Osteocyte (in vitro differentiated cells): ENCODE results near the gene RHOBTB3. TPM values are rescaled to one million over a fixed set of nuclear protein-coding genes. Genes with fewer than 3 reads are reported as not detected.

Experiments
- DNase-seq: peaks from one replicate; pipeline ENCODE4 v3.0.0; 2021; ENCODE audit warnings: mixed read lengths; ENCODE audit not compliant: unreplicated experiment; ENCODE audit errors: extremely low spot score
- H3K27ac Mint-ChIP-seq: one replicate; pipeline ENCODE4 v1.8.0; 2021; ENCODE audit warnings: mild to moderate bottlenecking, mixed read lengths; ENCODE audit not compliant: unreplicated experiment
- H3K27me3 Mint-ChIP-seq: one replicate; pipeline ENCODE4 v1.8.0; 2021; ENCODE audit warnings: mixed read lengths; ENCODE audit not compliant: unreplicated experiment
- H3K36me3 Mint-ChIP-seq: one replicate; pipeline ENCODE4 v1.8.0; 2021; ENCODE audit warnings: mixed read lengths; ENCODE audit not compliant: unreplicated experiment
- H3K4me1 Mint-ChIP-seq: one replicate; pipeline ENCODE4 v1.8.0; 2021; ENCODE audit warnings: mixed read lengths; ENCODE audit not compliant: unreplicated experiment
- H3K4me3 Mint-ChIP-seq: one replicate; pipeline ENCODE4 v1.8.0; 2021; ENCODE audit warnings: mild to moderate bottlenecking, moderate library complexity, mixed read lengths; ENCODE audit not compliant: unreplicated experiment
- H3K9me3 Mint-ChIP-seq: one replicate; pipeline ENCODE4 v1.8.0; 2021; ENCODE audit warnings: mixed read lengths; ENCODE audit not compliant: unreplicated experiment
- CTCF ChIP-seq: fragments of 200-600 bp; sonication (generic); IDR thresholded peaks from 2 replicates; pipeline ENCODE4 v1.5.0; 2021; ENCODE audit warnings: antibody characterized with exemption, mild to moderate bottlenecking, moderate library complexity
- total RNA-seq: library from RNA; stranded (reverse); gene quantifications from 2 replicates; pipeline ENCODE4 v1.2.1, GENCODE V29; 2021

Gene RHOBTB3
- total RNA-seq, 1 donor from 2014 or later = 190 TPM

GRCh38 chr5:95826949-95827891, 96.1 kb downstream of the RHOBTB3 start:
- H3K4me3 Mint-ChIP-seq = no peak overlapping the region
- no peaks in the 10 kb centered on the region for H3K27me3 Mint-ChIP-seq
- H3K4me1 Mint-ChIP-seq = peaks cover 22% of the 10 kb centered on the region
- H3K36me3 Mint-ChIP-seq = no peaks in the 10 kb centered on the region
- H3K27ac Mint-ChIP-seq = no peak overlapping the region
- no peaks in the 10 kb centered on the region for H3K9me3 Mint-ChIP-seq
- TF ChIP-seq CTCF = no peak
- no peak for DNase-seq

GRCh38 chr5:95827892-95828246, 96.7 kb downstream of the RHOBTB3 start:
- H3K4me3 Mint-ChIP-seq = no peak overlapping the region
- no peak for TF ChIP-seq CTCF
- H3K36me3 Mint-ChIP-seq = no peaks in the 10 kb centered on the region
- peaks cover 19% of the 10 kb centered on the region for H3K4me1 Mint-ChIP-seq
- no peaks in the 10 kb centered on the region for H3K27me3 Mint-ChIP-seq
- DNase-seq = no peak
- H3K9me3 Mint-ChIP-seq = no peaks in the 10 kb centered on the region
- H3K27ac Mint-ChIP-seq = no peak overlapping the region

- no peak overlapping the region for H3K4me3 Mint-ChIP-seq
- DNase-seq = no peak
- H3K9me3 Mint-ChIP-seq = no peaks in the 10 kb centered on the region
- H3K27me3 Mint-ChIP-seq = no peaks in the 10 kb centered on the region
- no peak for TF ChIP-seq CTCF
- H3K4me1 Mint-ChIP-seq = peaks cover 13% of the 10 kb centered on the region
- H3K36me3 Mint-ChIP-seq = no peaks in the 10 kb centered on the region
- no peak overlapping the region for H3K27ac Mint-ChIP-seq
These were observed 99.1 kb downstream of the RHOBTB3 start for GRCh38 chr5:95830226-95830625.

GRCh38 chr5:95832664-95833063, 101.5 kb downstream of the RHOBTB3 start:
- H3K4me1 Mint-ChIP-seq = peaks cover 27% of the 10 kb centered on the region
- H3K4me3 Mint-ChIP-seq = no peak overlapping the region
- DNase-seq = no peak
- H3K36me3 Mint-ChIP-seq = no peaks in the 10 kb centered on the region
- no peaks in the 10 kb centered on the region for H3K9me3 Mint-ChIP-seq
- TF ChIP-seq CTCF = no peak
- H3K27ac Mint-ChIP-seq = no peak overlapping the region
- no peaks in the 10 kb centered on the region for H3K27me3 Mint-ChIP-seq

GRCh38 chr5:95835682-95836385, 104.7 kb downstream of the RHOBTB3 start:
- Mint-ChIP-seq H3K4me1 (peaks cover 27% of the 10 kb centered on the region), H3K36me3 (no peaks in the 10 kb centered on the region), H3K9me3 (no peaks in the 10 kb centered on the region), H3K27me3 (no peaks in the 10 kb centered on the region), H3K27ac (peak overlapping the region; percentile 71), H3K4me3 (peak overlapping the region; percentile 20)
- TF ChIP-seq CTCF = no peak
- DNase-seq = no peak
